Liver (tissue), 9 donors: Measurements from ENCODE around the gene MS4A5. TPM values are rescaled to one million over a fixed set of nuclear protein-coding genes. Genes with fewer than 3 reads are reported as not detected.

Source experiments
- DNase-seq: peaks from one replicate; pipeline ENCODE4 v3.0.0-alpha.2; 2017; ENCODE audit warnings: low spot score
- H3K27ac ChIP-seq, 2 donors: one replicate each; pipeline ENCODE4 v1.7.0; 2013; ENCODE audit warnings: inconsistent platforms in 2 of 2, low read length in 2 of 2, control low read depth in 1 of 2, low read depth in 1 of 2, mild to moderate bottlenecking in 1 of 2
- H3K27me3 ChIP-seq, 4 donors: one replicate each; pipeline versions ENCODE4 v1.6.1 to v1.7.0; 2013; ENCODE audit warnings: low read length in 3 of 4, inconsistent platforms in 1 of 4, mild to moderate bottlenecking in 1 of 4, moderate library complexity in 1 of 4; ENCODE audit not compliant: control insufficient read depth in 4 of 4, insufficient read depth in 4 of 4
- H3K36me3 ChIP-seq, 4 donors: one replicate each; pipeline versions ENCODE4 v1.6.1 to v1.7.0; 2013; ENCODE audit warnings: low read length in 3 of 4, mild to moderate bottlenecking in 3 of 4, low read depth in 1 of 4, moderate library complexity in 1 of 4; ENCODE audit not compliant: control insufficient read depth in 4 of 4, insufficient read depth in 3 of 4
- H3K4me1 ChIP-seq, 4 donors: one replicate each; pipeline versions ENCODE4 v1.6.1 to v1.7.0; 2013; ENCODE audit warnings: low read length in 3 of 4, mild to moderate bottlenecking in 3 of 4, moderate library complexity in 1 of 4; ENCODE audit not compliant: control insufficient read depth in 4 of 4, insufficient read depth in 4 of 4
- H3K4me3 ChIP-seq, 3 donors: one replicate each; pipeline versions ENCODE4 v1.6.1 to v1.7.0; 2013; ENCODE audit warnings: low read length in 3 of 3, control low read depth in 1 of 3, low read depth in 1 of 3, mild to moderate bottlenecking in 1 of 3
- H3K9ac ChIP-seq, 2 donors: one replicate each; pipeline ENCODE4 v1.7.0; 2013; ENCODE audit warnings: low read length in 2 of 2, mild to moderate bottlenecking in 2 of 2, moderate library complexity in 2 of 2, control low read depth in 1 of 2, low read depth in 1 of 2
- H3K9me3 ChIP-seq, 4 donors: one replicate each; pipeline versions ENCODE4 v1.6.1 to v1.7.0; 2013; ENCODE audit warnings: low read length in 3 of 4; ENCODE audit not compliant: control insufficient read depth in 4 of 4
- ATF3 ChIP-seq: IDR thresholded peaks from 2 replicates; pipeline ENCODE4 v1.6.1; 2016; ENCODE audit warnings: antibody characterized with exemption
- EGR1 ChIP-seq, 2 donors: IDR thresholded peaks; 2 replicates each; pipeline ENCODE4 v1.6.1; 2016 to 2018; ENCODE audit warnings: antibody characterized with exemption in 2 of 2, low read depth in 2 of 2
- FOXA1 ChIP-seq: IDR thresholded peaks from 2 replicates; pipeline ENCODE4 v1.6.1; 2016; ENCODE audit warnings: antibody characterized with exemption
- FOXA2 ChIP-seq: IDR thresholded peaks from 2 replicates; pipeline ENCODE4 v1.6.1; 2016; ENCODE audit warnings: antibody characterized with exemption
- HNF4A ChIP-seq, 2 donors: conservative IDR thresholded peaks; 2 replicates each; pipeline ENCODE4 v1.6.1; 2016; ENCODE audit warnings: antibody characterized with exemption in 2 of 2, mild to moderate bottlenecking in 2 of 2
- NR2F2 ChIP-seq: IDR thresholded peaks from 2 replicates; pipeline ENCODE4 v1.6.1; 2016; ENCODE audit warnings: antibody characterized with exemption
- RAD21 ChIP-seq, 2 donors: IDR thresholded peaks; 2 replicates each; pipeline ENCODE4 v1.6.1; 2016; ENCODE audit warnings: antibody characterized with exemption in 2 of 2, mild to moderate bottlenecking in 2 of 2
- RXRA ChIP-seq, 2 donors: IDR thresholded peaks; 2 replicates each; pipeline ENCODE4 v1.6.1; 2017 to 2018; ENCODE audit warnings: antibody characterized with exemption in 2 of 2, mild to moderate bottlenecking in 1 of 2
- SP1 ChIP-seq: IDR thresholded peaks from 2 replicates; pipeline ENCODE4 v1.6.1; 2018; ENCODE audit warnings: antibody characterized with exemption, mild to moderate bottlenecking
- ZBTB33 ChIP-seq: IDR thresholded peaks from 2 replicates; pipeline ENCODE4 v1.6.1; 2016; ENCODE audit warnings: antibody characterized with exemption
- WGBS: extraction: QIAGEN DNeasy Blood & Tissue Kit; methylation state at CpG from one replicate; pipeline ENCODE4 v1.1.7; 2013; 5-methylcytosine and 5-hydroxymethylcytosine counted together
- polyA plus RNA-seq, 2 donors: library from polyadenylated mRNA; stranded (reverse) in 1 of 2; unstranded in 1 of 2; fragments of 200-250 nt in 1 of 2; fragments of >200 nt in 1 of 2; fragmentation: Nextera tagmentation in 1 of 2; extraction: Ambion mirVana in 1 of 2; gene quantifications; one replicate each; pipeline versions ENCODE4 v1.2.1 to v1.2.3, GENCODE V29; 2013 to 2015
- total RNA-seq, 2 donors: library from RNA; depleted of rRNA; stranded (reverse); fragments of >200 nt; gene quantifications; one replicate each; pipeline ENCODE4 v1.2.3, GENCODE V29; 2014
- TF ChIP-seq, protein P1 (sequence below): IDR thresholded peaks from 2 replicates; pipeline ENCODE4 v1.6.1; 2016; ENCODE audit warnings: antibody characterized with exemption, mild to moderate bottlenecking
- TF ChIP-seq, protein P2 (sequence below): IDR thresholded peaks from 2 replicates; pipeline ENCODE4 v1.6.1; 2016; ENCODE audit warnings: antibody characterized with exemption
- TF ChIP-seq, protein P3 (sequence below): fragments of 150-350 bp; IDR thresholded peaks from 2 replicates; pipeline ENCODE4 v1.5.1; 2017; ENCODE audit warnings: improper control_type of control experiment, low read depth, low read length; ENCODE audit not compliant: missing input control
- donor health status: healthy.
- donor health status: healthy.
- donor health status: healthy.
- donor health status: healthy.
- donor health status: healthy.

Gene MS4A5
- total and polyA plus RNA-seq, 4 donors: not detected

GRCh38 chr11:60455531-60456042 lies 26.2 kb downstream of the MS4A5 start, which contains the start of gene MS4A1 (continued):
- TF ChIP-seq, protein P1, sequence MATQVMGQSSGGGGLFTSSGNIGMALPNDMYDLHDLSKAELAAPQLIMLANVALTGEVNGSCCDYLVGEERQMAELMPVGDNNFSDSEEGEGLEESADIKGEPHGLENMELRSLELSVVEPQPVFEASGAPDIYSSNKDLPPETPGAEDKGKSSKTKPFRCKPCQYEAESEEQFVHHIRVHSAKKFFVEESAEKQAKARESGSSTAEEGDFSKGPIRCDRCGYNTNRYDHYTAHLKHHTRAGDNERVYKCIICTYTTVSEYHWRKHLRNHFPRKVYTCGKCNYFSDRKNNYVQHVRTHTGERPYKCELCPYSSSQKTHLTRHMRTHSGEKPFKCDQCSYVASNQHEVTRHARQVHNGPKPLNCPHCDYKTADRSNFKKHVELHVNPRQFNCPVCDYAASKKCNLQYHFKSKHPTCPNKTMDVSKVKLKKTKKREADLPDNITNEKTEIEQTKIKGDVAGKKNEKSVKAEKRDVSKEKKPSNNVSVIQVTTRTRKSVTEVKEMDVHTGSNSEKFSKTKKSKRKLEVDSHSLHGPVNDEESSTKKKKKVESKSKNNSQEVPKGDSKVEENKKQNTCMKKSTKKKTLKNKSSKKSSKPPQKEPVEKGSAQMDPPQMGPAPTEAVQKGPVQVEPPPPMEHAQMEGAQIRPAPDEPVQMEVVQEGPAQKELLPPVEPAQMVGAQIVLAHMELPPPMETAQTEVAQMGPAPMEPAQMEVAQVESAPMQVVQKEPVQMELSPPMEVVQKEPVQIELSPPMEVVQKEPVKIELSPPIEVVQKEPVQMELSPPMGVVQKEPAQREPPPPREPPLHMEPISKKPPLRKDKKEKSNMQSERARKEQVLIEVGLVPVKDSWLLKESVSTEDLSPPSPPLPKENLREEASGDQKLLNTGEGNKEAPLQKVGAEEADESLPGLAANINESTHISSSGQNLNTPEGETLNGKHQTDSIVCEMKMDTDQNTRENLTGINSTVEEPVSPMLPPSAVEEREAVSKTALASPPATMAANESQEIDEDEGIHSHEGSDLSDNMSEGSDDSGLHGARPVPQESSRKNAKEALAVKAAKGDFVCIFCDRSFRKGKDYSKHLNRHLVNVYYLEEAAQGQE: no peak

- H3K27me3 ChIP-seq: peaks cover 0 to 2% (median 0%) of the 10 kb centered on the region in 4 donors
- no peaks in the 10 kb centered on the region for H3K4me1 ChIP-seq
- TF ChIP-seq, protein P1: no peak
- TF ChIP-seq FOXA2 (no peak), RXRA (IDR thresholded peaks at IDR 0.05) (no peak), SP1 (no peak), FOXA1 (no peak), RAD21 (IDR thresholded peaks at IDR 0.05) (no peak), NR2F2 (no peak), ZBTB33 (no peak), EGR1 (IDR thresholded peaks at IDR 0.05; ENCODE audit: low read depth in 2 of 2) (no peak), ATF3 (no peak), HNF4A (conservative IDR thresholded peaks at IDR 0.05) (no peak)
- TF ChIP-seq, protein P2, sequence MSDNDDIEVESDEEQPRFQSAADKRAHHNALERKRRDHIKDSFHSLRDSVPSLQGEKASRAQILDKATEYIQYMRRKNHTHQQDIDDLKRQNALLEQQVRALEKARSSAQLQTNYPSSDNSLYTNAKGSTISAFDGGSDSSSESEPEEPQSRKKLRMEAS: no peak
- TF ChIP-seq, protein P3, sequence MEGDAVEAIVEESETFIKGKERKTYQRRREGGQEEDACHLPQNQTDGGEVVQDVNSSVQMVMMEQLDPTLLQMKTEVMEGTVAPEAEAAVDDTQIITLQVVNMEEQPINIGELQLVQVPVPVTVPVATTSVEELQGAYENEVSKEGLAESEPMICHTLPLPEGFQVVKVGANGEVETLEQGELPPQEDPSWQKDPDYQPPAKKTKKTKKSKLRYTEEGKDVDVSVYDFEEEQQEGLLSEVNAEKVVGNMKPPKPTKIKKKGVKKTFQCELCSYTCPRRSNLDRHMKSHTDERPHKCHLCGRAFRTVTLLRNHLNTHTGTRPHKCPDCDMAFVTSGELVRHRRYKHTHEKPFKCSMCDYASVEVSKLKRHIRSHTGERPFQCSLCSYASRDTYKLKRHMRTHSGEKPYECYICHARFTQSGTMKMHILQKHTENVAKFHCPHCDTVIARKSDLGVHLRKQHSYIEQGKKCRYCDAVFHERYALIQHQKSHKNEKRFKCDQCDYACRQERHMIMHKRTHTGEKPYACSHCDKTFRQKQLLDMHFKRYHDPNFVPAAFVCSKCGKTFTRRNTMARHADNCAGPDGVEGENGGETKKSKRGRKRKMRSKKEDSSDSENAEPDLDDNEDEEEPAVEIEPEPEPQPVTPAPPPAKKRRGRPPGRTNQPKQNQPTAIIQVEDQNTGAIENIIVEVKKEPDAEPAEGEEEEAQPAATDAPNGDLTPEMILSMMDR: no peak
- WGBS: 71% methylated on average over 3 of the region's 3 CpGs
- no peak overlapping the region for H3K9ac ChIP-seq
- no peak for DNase-seq
- no peaks in the 10 kb centered on the region for H3K9me3 ChIP-seq
- no peaks in the 10 kb centered on the region for H3K36me3 ChIP-seq
- no peak overlapping the region for H3K4me3 ChIP-seq
- no peak overlapping the region for H3K27ac ChIP-seq
These were observed 28.2 kb downstream of the MS4A5 start for GRCh38 chr11:60457576-60457975.
